Kidney tubule cell (primary cell): Measurements from ENCODE around the gene KRABD2.
"Not testable (repeated sequence)": the region's sequence is repeated elsewhere in the genome, so short reads cannot be mapped to it uniquely, and the experiment has no call there.

Source experiments
- DNase-seq: peaks from one replicate; pipeline ENCODE4 v3.0.0-alpha.2; 2018; ENCODE audit warnings: low spot score

Gene KRABD2

DNA sequence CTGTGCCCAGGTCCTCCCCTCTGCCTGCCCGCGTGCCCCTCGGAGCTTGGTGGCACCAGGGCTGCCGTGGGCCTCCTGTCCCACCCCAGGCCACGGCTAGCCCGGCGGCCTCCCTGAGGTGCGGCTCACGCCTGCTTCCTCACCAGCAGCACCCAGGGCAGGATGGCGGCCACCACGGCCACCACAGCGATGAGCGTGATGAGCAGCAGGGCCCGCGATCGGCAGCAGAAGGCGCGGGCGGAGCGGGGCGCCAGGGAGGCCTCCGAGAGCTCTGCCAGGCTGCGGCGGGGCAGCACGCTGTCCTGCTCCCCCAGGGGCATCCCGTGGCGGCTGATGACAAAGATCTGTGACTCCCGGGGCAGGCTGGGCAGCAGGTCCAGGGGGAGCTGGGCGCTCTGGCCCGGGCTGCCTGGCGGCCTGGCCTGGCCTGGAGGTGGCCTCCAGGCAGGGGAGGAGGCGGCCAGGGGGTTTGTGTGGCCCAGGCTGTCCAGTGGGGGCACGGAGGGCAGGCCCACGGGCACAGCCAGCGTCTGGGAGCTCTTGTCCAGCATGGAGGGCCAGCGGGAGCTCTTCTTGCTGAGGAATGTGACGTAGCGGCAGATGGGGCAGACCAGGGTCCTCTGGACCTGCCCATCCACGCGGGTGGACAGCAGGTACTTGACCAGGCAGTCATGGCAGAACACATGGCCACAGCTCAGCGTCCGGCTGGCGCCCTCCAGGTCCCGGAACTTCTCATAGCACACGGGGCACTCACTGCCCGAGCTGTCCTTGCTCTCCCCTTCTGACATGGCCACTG is 16.4 kb upstream of the KRABD2 start:
- DNase-seq, result no peak

DNA sequence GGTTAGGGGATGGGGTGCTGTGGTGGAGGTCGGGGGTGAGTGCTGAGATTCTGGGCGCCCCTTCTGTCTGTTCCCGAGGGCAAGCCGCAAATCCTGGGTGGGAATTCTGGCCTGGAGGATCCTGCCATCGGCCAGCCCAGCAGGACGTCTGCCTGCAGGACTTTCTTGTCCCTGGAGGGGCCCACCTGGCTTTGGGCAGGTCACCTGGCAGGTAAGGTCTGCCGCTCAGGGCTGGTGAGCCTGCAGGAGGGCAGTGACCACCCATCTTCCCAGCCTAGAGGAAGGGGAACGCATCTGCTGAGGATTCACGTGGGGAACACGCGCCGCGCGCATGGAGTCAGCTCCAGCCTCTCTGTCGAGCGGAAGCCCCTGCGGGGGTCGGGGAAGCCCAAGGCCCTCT is 15.8 kb upstream of the KRABD2 start:
- no peak for DNase-seq

DNA sequence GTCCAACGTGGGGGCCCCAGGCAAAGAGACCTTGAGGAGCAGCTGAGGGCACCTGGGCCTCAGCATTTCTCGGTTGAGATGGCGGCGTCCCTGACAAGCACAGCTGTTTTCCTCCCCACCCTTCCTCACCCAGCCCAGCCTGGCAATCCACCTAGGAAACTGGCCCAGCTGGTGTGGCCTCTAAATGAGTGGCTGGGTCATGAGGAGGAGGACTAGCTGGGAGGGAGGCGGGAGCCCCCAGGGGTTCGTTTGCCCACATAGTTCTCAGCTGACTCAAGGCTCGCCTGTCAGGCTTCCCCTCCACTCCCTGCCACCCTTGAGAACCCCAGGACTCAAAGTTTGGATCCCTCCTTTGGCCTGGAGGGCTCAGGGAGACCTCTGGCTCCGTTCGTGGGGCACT is 15.2 kb upstream of the KRABD2 start:
- peak; percentile 46 for DNase-seq

DNA sequence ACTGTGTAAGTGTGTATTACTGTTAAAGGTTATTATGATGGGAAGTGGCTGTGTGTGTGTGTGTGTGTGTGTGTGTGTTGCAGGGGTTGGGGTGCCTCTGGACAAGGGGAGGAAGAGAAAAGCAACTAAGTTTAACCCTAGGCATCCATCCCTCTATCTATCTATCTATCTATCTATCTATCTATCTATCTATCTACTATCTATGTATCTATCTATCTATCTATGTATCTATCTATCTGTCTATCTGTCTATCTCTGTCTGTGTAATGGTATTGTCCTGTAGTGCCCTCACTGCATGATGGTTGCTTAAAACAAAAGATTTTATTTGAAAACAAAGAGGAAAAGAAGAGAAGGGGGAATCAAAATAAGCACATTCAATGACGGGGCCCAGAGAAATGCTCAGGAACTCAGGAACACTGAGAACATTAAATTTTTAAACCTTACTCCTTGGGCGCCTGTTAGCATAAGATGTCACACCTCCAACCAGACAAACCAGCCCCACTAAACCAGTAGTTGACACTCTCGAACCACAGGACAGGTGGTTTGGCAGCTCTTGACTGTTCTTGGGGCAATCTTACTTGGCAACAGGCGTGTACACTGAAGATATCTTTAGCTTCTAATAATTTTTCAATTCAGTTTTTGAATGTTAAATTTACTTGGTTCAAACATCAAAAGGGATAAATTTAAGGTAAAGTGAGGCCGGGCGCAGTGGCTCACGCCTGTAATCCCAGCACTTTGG is 11.6 kb upstream of the KRABD2 start:
- DNase-seq, result no peak

DNA sequence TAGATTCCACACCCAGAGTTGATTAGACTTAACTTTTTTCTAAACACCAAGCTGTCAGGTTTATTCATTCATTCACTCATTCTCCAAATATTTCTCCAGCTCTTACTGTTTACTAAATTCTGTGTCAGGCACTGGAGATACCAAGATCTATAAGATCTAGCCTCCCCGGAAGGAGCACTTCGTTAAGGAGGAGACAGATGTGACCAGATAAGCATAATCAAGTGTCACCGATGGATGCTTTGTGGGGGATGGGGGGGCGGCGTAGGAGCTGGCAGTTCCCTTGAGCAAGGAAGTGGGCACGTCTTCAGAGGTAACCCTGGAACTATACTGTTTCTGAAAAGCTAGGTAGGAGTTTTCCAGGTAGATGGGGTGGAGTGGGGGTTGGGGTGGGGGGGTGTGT is 10.3 kb upstream of the KRABD2 start:
- DNase-seq, result no peak

DNA sequence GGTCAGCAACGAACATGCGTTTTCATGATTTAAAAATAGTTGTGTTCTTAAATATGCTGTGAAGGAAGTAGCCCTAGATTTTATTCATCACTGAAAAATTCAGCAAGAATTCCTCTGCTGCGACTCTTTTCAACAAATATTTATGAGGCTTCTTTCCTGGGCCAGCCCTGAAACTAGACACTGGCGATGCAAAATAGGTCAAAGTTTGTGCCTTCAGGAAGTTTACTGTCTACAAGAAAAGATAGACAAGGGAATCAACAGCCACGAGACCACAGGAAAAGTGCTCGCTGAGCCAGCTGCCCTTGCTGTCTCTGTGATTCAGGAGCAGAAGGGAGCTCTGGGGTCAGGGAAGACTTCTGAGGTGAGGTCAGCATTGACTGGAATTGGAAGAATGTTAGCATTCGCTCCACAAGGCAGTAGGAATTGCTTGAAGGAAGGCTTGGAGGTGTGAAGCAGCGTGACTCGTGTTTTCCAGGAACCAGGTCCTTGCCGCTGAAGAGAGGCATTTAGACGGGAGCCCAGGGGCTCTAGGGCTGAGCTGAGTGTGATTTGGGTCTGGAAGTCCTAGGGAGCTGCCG is 8.4 kb upstream of the KRABD2 start:
- DNase-seq, result peak; percentile 99

DNA sequence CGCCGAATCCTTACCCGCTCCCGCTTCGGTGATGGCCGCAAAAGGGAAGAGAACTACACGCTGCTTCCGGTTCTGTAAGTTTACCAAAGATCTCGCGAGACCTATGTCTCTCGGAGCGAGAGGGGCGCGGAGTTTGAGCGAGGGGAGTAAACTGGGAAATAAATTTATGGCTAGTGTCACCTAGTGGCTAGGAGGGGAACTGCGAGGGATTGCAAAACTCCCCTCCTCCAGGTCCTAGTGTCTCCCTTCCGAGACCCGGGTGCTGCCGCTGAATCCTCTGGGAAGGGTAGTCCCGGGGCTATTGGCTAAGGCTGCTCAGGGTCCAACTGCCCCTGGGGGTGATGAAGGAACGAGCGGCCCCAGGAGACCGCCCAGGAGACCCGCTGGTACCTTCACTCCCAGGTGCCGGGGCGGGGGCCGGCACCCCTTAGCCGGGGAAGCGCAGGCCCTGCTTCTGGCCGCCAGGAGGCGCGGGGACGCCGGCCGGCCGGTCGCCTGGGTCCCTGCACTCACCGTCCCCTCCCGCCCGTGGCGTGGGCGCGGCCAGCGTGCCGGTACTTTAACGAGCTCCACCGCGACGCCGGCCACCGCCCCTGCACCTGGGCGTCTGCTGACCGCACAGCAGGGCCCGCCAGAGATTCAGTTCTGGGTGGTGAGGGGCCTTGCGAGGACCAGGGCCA is 6.8 kb upstream of the KRABD2 start, which contains the start of gene RPL26:
Gene RPL26, minus strand, starts transcription at position 51 of the 680 bp plus-strand sequence. CDS start 883 bp downstream, outside the sequence.
- peak; percentile 99 for DNase-seq

DNA sequence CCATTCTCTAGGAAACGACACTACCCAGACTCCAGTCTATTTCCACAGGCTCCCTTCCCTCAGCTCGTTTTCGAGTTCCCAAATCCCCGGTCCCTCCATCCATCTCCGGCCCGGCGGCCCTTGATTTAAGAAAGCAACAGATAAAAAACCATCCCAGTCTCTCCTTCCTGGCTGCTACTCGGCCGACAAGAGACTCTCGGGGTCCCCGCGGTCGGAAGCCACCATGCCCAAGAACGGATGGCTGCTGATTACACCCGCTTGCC is 6.3 kb upstream of the KRABD2 start:
- DNase-seq, result no peak

DNA sequence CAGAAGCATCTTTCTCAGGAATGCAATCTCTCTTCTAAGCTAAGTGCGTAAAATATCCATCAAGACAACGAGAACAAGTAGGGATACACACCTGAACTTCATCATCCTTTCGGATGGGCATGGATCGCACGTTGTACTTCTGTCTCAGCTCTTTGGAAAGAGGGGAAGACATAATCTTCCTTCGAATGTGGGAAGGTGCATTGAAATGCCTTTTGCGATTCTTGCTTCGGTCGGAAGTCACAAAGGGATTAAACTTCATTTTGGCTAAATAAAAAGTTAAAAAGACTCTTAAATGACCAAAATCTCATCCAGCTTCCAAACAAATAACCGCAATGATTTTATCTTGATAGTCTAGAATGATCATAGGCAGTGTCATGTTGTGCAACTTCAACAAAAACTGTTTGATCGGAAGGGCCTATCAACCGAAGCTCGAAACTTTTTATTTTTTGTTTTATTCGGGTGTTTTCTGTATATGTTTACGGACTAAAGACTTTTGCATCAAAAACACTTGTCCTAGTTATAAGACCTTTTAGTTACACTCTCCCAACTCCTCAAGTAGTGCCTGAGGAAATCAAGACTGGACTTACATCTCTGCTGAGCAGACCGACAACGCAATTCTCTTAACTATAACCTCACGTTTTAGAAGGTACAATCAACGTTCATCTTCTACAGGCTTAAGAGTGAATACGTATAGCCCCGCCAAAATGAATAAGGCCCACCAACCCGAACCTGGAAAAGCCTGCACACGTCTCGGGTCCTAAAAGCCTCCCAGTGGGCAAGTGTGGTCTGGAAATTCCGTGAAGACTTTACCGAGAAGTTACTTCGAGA is 5.8 kb upstream of the KRABD2 start:
- DNase-seq, result peak; percentile 24

DNA sequence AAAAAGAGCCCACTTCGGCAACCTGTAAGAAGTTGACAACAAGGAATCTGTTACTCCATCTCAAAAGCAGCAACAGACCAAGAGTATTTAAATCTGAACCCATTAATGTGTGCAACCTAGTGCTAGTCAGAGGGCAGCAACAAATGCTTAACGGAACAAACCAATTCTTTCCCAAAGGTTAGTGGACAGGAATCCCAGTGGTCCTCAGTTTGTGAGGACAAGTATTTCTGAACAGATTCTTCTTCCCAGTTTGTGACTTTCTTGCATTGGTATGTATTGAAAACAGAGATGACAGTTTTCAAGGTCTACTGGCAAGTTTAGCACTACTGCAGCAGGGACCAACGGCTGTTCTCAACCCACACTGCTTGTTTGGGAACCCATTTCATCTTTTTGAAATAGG is 3.5 kb upstream of the KRABD2 start:
- DNase-seq, result no peak

DNA sequence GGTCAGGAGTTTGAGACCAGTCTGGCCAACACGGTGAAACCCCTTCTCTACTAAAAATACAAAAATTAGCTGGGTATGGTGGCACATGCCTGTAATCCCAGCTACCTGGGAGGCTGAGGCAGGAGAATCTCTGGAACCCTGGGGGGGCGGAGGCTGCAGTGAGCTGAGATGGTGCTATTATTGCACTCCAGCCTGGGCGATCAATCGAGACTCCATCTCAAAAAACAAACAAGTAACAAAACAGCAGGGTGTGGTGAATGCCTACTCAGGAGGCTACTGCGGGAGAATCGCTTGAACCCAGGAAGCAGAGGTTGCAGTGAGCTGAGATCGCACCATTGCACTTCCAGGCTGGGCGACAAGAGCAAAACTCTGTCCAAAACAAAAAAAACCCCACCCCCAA is 1.6 kb upstream of the KRABD2 start:
- not testable (repeated sequence) for DNase-seq

DNA sequence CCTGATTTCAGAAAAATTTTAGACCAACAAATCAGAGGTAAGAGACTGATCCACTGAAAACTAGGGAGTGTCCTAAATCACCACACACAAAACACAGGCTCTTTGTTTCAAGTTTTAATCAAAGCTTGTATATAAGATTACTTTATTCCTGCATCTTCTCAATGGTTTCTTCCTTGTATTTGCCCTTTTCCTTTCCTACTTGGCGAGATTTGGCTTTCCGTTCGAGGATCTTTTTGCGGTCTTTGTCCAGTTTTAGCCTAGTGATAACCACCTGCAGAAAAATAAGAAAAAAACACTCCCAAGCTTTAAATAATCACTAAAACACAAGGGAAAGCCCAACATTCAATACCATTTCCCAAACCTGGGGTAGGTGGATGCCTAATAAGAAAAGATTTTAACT is 918 bp upstream of the KRABD2 start:
- no peak for DNase-seq

DNA sequence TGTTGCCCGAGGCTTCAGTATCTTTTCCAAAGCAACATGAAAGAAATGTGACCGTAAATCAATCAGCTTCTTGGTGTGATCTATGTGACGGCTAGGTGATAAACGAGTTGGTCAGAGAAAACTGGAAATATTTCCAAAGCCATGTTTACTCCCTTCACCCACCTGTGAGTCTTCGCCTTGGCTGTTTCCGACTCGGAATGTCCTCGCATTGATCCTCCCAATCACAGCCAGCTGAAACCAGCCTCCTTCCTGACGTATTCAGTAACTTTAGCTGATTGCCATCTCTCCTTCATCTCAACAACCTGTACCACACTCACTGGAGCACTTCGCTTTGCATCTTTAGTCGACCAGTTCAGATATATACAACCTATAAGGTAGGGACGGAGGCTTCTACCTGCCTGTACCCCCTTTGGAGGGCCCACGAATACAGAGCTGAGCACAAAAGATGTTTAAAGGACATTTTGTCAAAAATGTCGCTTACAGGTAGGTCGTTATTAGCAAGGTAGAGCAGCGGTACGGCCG is 705 bp downstream of the KRABD2 start:
- DNase-seq, result peak; percentile 72

DNA sequence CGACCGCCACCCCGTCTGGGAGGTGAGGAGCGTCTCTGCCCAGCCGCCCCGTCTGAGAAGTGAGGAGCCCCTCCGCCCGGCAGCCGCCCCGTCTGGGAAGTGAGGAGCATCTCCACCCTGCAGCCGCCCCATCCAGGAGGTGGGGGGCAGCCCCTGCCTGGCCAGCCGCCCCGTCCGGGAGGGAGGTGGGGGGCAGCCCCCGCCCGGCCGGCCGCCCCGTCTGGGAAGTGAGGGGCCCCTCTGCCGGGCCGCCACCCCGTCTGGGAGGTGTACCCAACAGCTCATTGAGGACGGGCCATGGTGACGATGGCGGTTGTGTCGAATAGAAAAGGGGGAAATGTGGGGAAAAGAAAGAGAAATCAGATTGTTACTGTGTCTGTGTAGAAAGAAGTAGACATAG is 2.6 kb downstream of the KRABD2 start:
- not testable (repeated sequence) for DNase-seq

DNA sequence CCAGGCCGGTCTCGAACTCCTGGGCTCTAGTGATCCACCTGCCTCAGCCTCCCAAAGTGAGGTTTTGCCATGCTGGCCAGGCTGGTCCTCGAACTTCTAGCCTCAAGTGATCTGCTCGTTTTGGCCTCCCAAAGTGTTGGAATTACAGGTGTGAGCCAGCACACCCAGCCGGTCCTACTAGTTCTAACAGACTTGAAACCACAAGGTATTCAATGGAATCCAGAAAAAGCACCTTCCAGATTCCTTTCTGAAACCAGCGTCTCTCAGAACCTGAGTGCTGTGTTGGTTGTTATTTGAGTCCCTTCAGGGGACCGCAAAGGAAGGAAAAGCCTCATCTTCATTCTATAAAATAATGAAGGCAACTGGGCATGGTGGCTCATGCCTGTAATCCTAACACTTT is 4.1 kb downstream of the KRABD2 start:
- DNase-seq, result no peak

DNA sequence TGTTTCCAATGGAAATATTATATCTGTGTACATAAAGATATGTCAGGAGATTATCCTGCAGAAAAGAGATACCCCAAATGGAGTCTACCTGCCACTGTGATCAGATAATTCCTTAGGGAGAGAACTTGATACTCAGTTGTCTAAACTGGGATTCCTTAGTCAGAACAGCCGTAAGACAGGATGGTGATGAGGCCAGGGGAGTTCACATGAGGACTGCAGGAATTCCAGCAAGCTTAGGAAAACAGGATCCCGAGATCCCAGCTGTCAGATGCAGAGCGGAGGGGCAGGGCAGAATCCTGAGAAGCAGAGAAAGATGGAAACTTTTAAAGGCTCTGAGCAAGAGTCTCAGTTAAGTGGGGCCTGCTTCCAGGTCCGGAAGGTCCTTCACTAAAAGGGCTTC is 4.7 kb downstream of the KRABD2 start:
- DNase-seq, result no peak

DNA sequence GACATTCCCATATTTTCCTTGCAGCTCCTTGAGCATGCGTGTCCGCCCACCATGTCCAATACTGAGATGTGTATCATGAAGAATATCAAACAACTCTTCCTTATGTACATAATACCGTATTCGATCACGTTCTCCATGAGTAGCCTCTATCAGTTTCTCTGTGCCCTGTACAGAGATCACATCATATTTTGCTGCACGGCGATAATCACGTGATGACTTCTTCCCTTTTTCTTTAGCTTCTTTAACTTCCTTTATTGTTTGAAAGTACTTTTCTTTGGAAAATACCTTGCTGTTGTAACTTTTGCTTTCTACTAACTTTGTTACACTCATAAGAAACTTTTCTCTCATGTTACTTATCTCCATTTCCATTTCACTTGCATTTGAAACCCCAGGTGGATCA is 6.6 kb downstream of the KRABD2 start:
- DNase-seq, result no peak

DNA sequence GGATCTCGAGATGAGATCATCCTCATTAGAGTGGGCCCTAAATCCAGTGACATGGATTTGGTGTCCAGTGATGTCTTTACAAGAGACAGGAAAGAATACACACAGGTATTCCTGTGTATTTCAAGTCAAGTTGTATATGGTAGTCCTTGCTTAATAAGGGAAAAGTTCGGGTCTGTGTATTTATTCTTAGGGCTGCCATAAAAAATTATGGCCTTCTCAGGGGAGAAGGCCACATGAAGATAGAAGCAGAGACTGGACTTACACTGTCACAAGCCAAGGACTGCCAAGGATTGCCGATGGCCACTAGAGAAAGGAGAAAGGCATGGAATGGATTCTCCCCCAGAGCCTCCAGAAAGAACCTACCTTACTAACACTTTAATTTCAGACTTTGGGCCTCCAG is 8.3 kb downstream of the KRABD2 start:
- no peak for DNase-seq

DNA sequence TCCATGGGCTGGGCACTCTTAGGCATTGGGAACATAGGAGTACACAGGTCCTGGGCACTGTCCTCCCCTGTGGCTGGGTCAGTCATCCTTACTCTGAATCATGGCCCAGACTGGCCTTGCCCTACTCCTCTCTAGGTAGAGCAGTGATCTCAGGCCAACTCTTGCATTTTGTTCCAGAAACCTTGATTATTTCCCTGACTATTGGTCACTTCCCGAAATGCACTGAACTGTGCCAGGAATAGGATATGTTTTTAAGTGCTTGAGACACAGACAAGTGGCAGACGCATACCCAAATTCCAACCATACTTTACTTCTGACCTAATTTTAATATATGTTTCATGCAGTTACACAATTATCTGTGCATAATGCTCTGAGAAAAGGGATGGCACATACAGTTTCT is 10.3 kb downstream of the KRABD2 start:
- DNase-seq, result peak; percentile 79

DNA sequence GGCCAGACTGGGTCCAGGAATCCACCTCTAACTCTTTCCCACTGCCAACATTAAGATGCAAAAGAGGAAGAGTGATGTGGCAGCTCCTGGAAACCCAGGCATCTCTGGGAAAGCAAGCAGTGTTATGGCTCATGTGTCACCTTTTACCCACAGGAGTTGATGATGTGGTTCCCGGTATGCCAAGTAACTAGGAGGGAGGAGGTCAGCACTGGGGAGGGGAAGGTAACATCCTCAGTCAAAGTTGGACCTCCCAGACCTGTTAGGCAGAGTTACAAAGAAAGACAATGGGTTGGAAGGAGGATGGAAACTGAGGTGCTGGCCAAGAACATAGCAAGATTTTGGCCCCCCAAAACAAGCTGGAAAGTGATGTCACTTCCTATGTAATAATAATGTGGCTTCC is 11.4 kb downstream of the KRABD2 start:
- peak; percentile 75 for DNase-seq

DNA sequence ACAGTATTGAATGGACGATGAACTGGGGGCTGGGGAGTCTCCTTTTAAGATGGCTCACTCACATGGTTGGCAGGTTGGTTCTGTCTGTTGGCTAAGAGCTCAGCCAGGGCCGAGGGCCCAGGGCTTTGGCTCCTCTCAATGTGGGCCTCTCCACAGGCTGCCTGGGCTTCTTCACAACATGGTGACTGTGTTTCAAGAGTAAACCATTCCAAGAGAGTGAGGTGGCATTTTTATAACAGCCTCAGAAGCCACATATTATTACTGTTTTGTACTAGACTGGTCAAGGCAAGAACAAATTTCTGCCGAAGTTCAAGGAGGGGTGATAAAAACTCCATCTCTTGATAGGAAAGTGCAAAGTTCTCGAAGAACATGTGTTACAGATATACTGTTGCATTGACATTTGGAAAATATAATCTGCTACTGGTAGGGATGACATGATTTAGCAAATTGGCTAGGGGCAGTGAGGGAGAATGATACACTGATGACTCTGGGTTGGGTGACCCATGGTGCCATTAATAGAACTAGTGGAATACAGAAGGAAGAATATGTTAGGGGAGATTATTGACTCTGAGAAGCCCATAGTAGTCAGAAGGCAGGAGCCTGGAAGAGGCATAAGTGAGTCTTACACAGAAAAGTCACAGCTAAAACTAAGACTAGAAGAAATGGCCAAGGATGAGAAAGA is 13.7 kb downstream of the KRABD2 start:
- DNase-seq, result no peak
